Caco-2 (cell line): ENCODE results near the gene PIP4K2A. TPM values are rescaled to one million over a fixed set of nuclear protein-coding genes. Genes with fewer than 3 reads are reported as not detected.

Source experiments
- BruUV-seq: library from RNA; stranded (reverse); fragments of 400-500 nt; replicated peaks from 2 replicates; lab custom pipeline; 2021; lab: Mats Ljungman, UMichigan
- CTCF ChIA-PET: fragments of 300-600 bp; sonication (Branson Sonifier 250); formaldehyde crosslinking; loops from one replicate; lab custom pipeline; 2022; ENCODE audit warnings: antibody characterized with exemption; lab: Charles Lee
- POLR2A ChIA-PET: fragments of 300-600 bp; sonication (Branson Sonifier 250); formaldehyde crosslinking; loops from one replicate; lab custom pipeline; 2022; ENCODE audit warnings: antibody characterized with exemption; lab: Charles Lee
- DNase-seq, 2 experiments: peaks; one replicate each; pipeline versions ENCODE4 v3.0.0 to v3.0.0-alpha.2; 2020 to 2022
- H3K27me3 ChIP-seq: replicated peaks from 2 replicates; pipeline ENCODE4 v1.6.0; 2011; ENCODE audit warnings: low read length; ENCODE audit not compliant: control insufficient read depth, insufficient read depth
- H3K36me3 ChIP-seq: 2 replicates; pipeline ENCODE4 v1.5.1; 2011; ENCODE audit warnings: low read length; ENCODE audit not compliant: control insufficient read depth, insufficient read depth
- H3K4me1 ChIP-seq: fragments of 250-450 bp; sonication (Bioruptor Pico); 2 replicates; pipeline ENCODE4 v1.5.1; 2020; ENCODE audit warnings: mild to moderate bottlenecking
- H3K4me3 ChIP-seq: 2 replicates; pipeline ENCODE4 v1.5.1; 2011; ENCODE audit warnings: low read depth, mild to moderate bottlenecking, control low read depth, low read length
- H3K9me3 ChIP-seq: fragments of 250-450 bp; sonication (Bioruptor Pico); 2 replicates; pipeline ENCODE4 v1.5.1; 2020; ENCODE audit warnings: mild to moderate bottlenecking, moderate library complexity
- H3K27ac Mint-ChIP-seq: one replicate; pipeline ENCODE4 v1.8.0; 2022; ENCODE audit warnings: mixed read lengths; ENCODE audit not compliant: unreplicated experiment
- H3K27me3 Mint-ChIP-seq: one replicate; pipeline ENCODE4 v1.8.0; 2022; ENCODE audit warnings: mixed read lengths; ENCODE audit not compliant: insufficient read depth, unreplicated experiment
- H3K36me3 Mint-ChIP-seq: one replicate; pipeline ENCODE4 v1.8.0; 2022; ENCODE audit warnings: mild to moderate bottlenecking, mixed read lengths; ENCODE audit not compliant: insufficient read depth, unreplicated experiment
- H3K4me1 Mint-ChIP-seq: one replicate; pipeline ENCODE4 v1.8.0; 2022; ENCODE audit warnings: low read depth, mixed read lengths; ENCODE audit not compliant: unreplicated experiment
- H3K4me3 Mint-ChIP-seq: one replicate; pipeline ENCODE4 v1.8.0; 2022; ENCODE audit warnings: mild to moderate bottlenecking, moderate library complexity, mixed read lengths; ENCODE audit not compliant: unreplicated experiment
- H3K9me3 Mint-ChIP-seq: one replicate; pipeline ENCODE4 v1.8.0; 2022; ENCODE audit warnings: mixed read lengths; ENCODE audit not compliant: unreplicated experiment
- CTCF ChIP-seq, 2 experiments: fragments of 200-600 bp in 1 of 2; IDR thresholded peaks; 1 replicate in 1 of 2; 2 replicates in 1 of 2; pipeline versions ENCODE4 v1.5.1 to v1.8.0; 2011 to 2022; ENCODE audit warnings: antibody characterized with exemption in 1 of 2, control low read depth in 1 of 2, inconsistent platforms in 1 of 2, low read depth in 1 of 2, low read length in 1 of 2, mild to moderate bottlenecking in 1 of 2, moderate library complexity in 1 of 2; ENCODE audit not compliant: insufficient read depth in 1 of 2, severe bottlenecking in 1 of 2, unreplicated experiment in 1 of 2
- intact Hi-C: fragments of 100-400 bp; cut with micrococcal nuclease; formaldehyde crosslinking; loops from one replicate; pipeline ENCODE4 v1.10.0; 2022; ENCODE audit not compliant: unreplicated experiment
- total RNA-seq: library from RNA; stranded (reverse); gene quantifications from 2 replicates; pipeline ENCODE4 v1.2.3, GENCODE V29; 2022

PIP4K2A gene
- total RNA-seq, 1 experiment from 2014 or later: 26.9 TPM

DNA sequence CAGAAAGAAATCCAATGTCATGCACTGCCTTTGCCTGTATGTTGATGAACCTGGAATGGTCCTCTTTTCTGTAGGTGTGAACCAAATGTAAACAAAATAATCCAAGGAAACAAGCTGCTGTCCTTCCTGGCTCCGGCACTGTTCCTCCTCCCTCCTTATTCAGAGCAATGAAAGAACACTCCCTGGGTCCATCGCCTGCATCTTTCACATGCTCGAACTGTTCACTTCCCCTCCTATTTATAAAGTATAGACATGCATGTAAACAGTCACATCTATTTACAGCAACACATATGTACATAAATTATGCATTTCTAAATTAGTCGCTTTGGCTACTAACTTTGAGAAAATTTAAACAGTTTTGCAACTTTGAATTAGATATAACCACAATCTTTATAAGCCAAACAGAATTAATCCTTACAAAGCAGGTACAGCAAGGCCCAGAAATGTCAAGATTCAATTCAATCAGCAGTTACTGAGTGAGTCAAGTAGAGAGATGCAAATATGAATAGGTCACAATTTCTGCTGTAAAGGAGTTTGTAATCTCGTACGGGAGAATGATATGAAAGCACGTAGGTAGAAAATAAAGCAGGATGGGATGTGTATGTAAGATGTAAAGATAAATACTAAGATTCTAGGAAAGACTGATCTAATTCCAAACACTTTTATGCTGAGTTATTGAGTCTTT is 162.6 kb downstream of the PIP4K2A start:
- no peak overlapping the region for H3K4me3 Mint-ChIP-seq
- no peak overlapping the region for H3K27ac Mint-ChIP-seq
- H3K36me3 Mint-ChIP-seq: peaks cover 11% of the 10 kb centered on the region
- ChIA-PET POLR2A (no interaction called here), CTCF (no interaction called here)
- no peaks in the 10 kb centered on the region for H3K27me3 ChIP-seq
- H3K9me3 ChIP-seq: no peaks in the 10 kb centered on the region
- peaks cover 1% of the 10 kb centered on the region for H3K36me3 ChIP-seq
- DNase-seq: no peak
- intact Hi-C loops: loop anchor here (5.0 kb wide), 1 partner anchor 105 kb away; no protein-coding TSS in a partner anchor
- no peaks in the 10 kb centered on the region for H3K4me1 Mint-ChIP-seq
- no peaks in the 10 kb centered on the region for H3K4me1 ChIP-seq
- H3K27me3 Mint-ChIP-seq: no peaks in the 10 kb centered on the region
- H3K4me3 ChIP-seq: no peak overlapping the region
- BruUV-seq: no TSS peak
- no peaks in the 10 kb centered on the region for H3K9me3 Mint-ChIP-seq
- no peak for TF ChIP-seq CTCF (IDR thresholded peaks at IDR 0.05; ENCODE audit: insufficient read depth in 1 of 2, low read depth in 1 of 2, low read length in 1 of 2, severe bottlenecking in 1 of 2, unreplicated experiment in 1 of 2)

DNA sequence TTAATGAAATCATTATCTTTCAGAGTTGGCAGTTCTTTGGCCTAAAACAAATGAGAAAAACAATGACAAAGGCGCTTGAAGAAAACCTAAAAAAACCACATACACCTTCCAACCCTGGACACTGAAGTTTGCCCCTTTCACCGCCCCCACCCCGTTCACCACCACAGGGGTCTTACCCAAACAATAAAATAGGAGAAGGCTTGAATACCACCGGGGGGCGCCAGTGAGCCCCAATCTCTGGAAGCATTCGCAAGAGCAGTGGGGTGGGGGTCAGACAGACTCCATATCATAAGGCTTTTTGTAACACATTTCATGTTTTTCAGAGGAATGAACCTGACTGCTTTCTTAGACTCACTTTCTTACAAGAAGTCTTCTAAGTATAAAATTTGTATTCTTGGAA is 163.6 kb downstream of the PIP4K2A start:
- Histone ChIP-seq H3K4me1 (no peaks in the 10 kb centered on the region), H3K9me3 (no peaks in the 10 kb centered on the region), H3K27me3 (no peaks in the 10 kb centered on the region), H3K36me3 (peaks cover 1% of the 10 kb centered on the region), H3K4me3 (no peak overlapping the region)
- POLR2A ChIA-PET: interaction anchor here (0.6 kb wide), 1 partner anchor 396 kb away, joined by 3 read pairs; no protein-coding TSS in a partner anchor
- no peaks in the 10 kb centered on the region for H3K4me1 Mint-ChIP-seq
- intact Hi-C loops: loop anchor here (1.0 to 5.0 kb wide), 2 partner anchors 103 to 437 kb away; no protein-coding TSS in a partner anchor
- no peak overlapping the region for H3K4me3 Mint-ChIP-seq
- peak; percentile 56 to 72 for DNase-seq
- H3K27me3 Mint-ChIP-seq: no peaks in the 10 kb centered on the region
- CTCF ChIA-PET: interaction anchor here (0.6 kb wide), 1 partner anchor 181 kb away, joined by 5 read pairs; no protein-coding TSS in a partner anchor
- BruUV-seq: no TSS peak
- no peaks in the 10 kb centered on the region for H3K9me3 Mint-ChIP-seq
- H3K36me3 Mint-ChIP-seq: peaks cover 11% of the 10 kb centered on the region
- H3K27ac Mint-ChIP-seq: no peak overlapping the region
- TF ChIP-seq CTCF (IDR thresholded peaks at IDR 0.05; ENCODE audit: insufficient read depth in 1 of 2, low read depth in 1 of 2, low read length in 1 of 2, severe bottlenecking in 1 of 2, unreplicated experiment in 1 of 2): peak; percentile 48 to 86

- no TSS peak for BruUV-seq
- POLR2A ChIA-PET: no interaction called here
- H3K4me1 Mint-ChIP-seq: no peaks in the 10 kb centered on the region
Measured at GRCh38 chr10:22548344-22548743, 166.0 kb downstream of the PIP4K2A start.

More at GRCh38 chr10:22548344-22548743, 166.0 kb downstream of the PIP4K2A start:
- peaks cover 1% of the 10 kb centered on the region for H3K36me3 ChIP-seq
- no peak overlapping the region for H3K4me3 ChIP-seq
- no peak overlapping the region for H3K27ac Mint-ChIP-seq
- peaks cover 11% of the 10 kb centered on the region for H3K36me3 Mint-ChIP-seq
- no peaks in the 10 kb centered on the region for H3K4me1 ChIP-seq
- no peaks in the 10 kb centered on the region for H3K9me3 Mint-ChIP-seq
- no peak for TF ChIP-seq CTCF (IDR thresholded peaks at IDR 0.05; ENCODE audit: insufficient read depth in 1 of 2, low read depth in 1 of 2, low read length in 1 of 2, severe bottlenecking in 1 of 2, unreplicated experiment in 1 of 2)
- intact Hi-C loops: no loop called here
- CTCF ChIA-PET: no interaction called here
- no peak for DNase-seq
- H3K27me3 Mint-ChIP-seq: no peaks in the 10 kb centered on the region
- H3K27me3 ChIP-seq: no peaks in the 10 kb centered on the region
- no peaks in the 10 kb centered on the region for H3K9me3 ChIP-seq
- no peak overlapping the region for H3K4me3 Mint-ChIP-seq
